ENCODE data around the gene CXCL3. TPM values are rescaled to one million over a fixed set of nuclear protein-coding genes. Genes with fewer than 3 reads are reported as not detected.

CXCL3 gene
- total and polyA plus RNA-seq, 9 of the 15 experiments (the other 6 are each of a cell fraction or from before 2014, with no cell fraction given), result 2.3 to 8.9 (median 6.1) TPM

- no peak for TF ChIP-seq NR2C2 (CRISPR knock-in tag; IDR thresholded peaks at IDR 0.05)
- peak; percentile 84 for TF ChIP-seq NR2C2 (tag; IDR thresholded peaks at IDR 0.05)
- TF ChIP-seq TEAD4 (IDR thresholded peaks at IDR 0.05; ENCODE audit: low read length), result peak; percentile 74
- no peak for TF ChIP-seq TEAD4 (CRISPR knock-in tag; IDR thresholded peaks at IDR 0.05; ENCODE audit: borderline replicate concordance)
- TF ChIP-seq SMARCC2 (IDR thresholded peaks at IDR 0.05; ENCODE audit: low read depth), result peak; percentile 96
- no peak for TF ChIP-seq TCF7L2 (IDR thresholded peaks at IDR 0.05; ENCODE audit: low read depth, low read length)
- no peak for TF ChIP-seq HMG20B (CRISPR knock-in tag; IDR thresholded peaks at IDR 0.05)
- TF ChIP-seq LEF1 (IDR thresholded peaks at IDR 0.05), result peak; percentile 94
- TF ChIP-seq CBFA2T3 (IDR thresholded peaks at IDR 0.05), result peak; percentile 85
- TF ChIP-seq BACH1 (tag; IDR thresholded peaks at IDR 0.05), result peak; percentile 100
- 0 out of 2 replicates have a peak, but pooled peaks have one; percentile 21 for TF ChIP-seq MTA3 (IDR thresholded peaks at IDR 0.05; ENCODE audit: borderline replicate concordance)
- no peak for TF ChIP-seq EZH2 (IDR thresholded peaks at IDR 0.05; ENCODE audit: borderline replicate concordance, low read depth, low read length)
- TF ChIP-seq FOXA1 (IDR thresholded peaks at IDR 0.05; ENCODE audit: borderline replicate concordance), result no peak
- TF ChIP-seq TRIM24 (IDR thresholded peaks at IDR 0.05), result peak; percentile 87 to 93
- no peak for TF ChIP-seq MTA1 (IDR thresholded peaks at IDR 0.05; ENCODE audit: borderline replicate concordance)
- TF ChIP-seq RREB1 (CRISPR knock-in tag; IDR thresholded peaks at IDR 0.05), result no peak
- peak; percentile 89 for TF ChIP-seq ETV1 (tag; conservative IDR thresholded peaks at IDR 0.05; ENCODE audit: low read depth)
- 0 out of 2 replicates have a peak, but pooled peaks have one; percentile 23 for TF ChIP-seq ZNF586 (CRISPR knock-in tag; conservative IDR thresholded peaks at IDR 0.05)
- no peak for TF ChIP-seq GABPB1 (CRISPR knock-in tag; IDR thresholded peaks at IDR 0.05)
- TF ChIP-seq MBD2 (IDR thresholded peaks at IDR 0.05; ENCODE audit: borderline replicate concordance, low read depth), result peak; percentile 42; the same call in 1 of the 2 replicates
- TF ChIP-seq PRDM10 (IDR thresholded peaks at IDR 0.05; ENCODE audit: partially characterized antibody), result no peak
Measured at GRCh38 chr4:74056858-74057562, 18.5 kb upstream of the CXCL3 start (continued).

All from K562 (cell line).